Posterior cingulate gyrus (tissue), 11 donors: Measurements from ENCODE around the gene ERG28.
"Not testable (repeated sequence)": the region's sequence is repeated elsewhere in the genome, so short reads cannot be mapped to it uniquely, and the experiment has no call there.

Source experiments
- DNase-seq, 10 donors: peaks; one replicate each; pipeline versions ENCODE4 v3.0.0 to v3.0.0-alpha.2; 2020 to 2021; ENCODE audit warnings: mixed read lengths in 3 of 10
- intact Hi-C: fragments of 100-400 bp; cut with DNase I; formaldehyde crosslinking; loops from one replicate; pipeline ENCODE4 v1.15.1; 2023

The ERG28 gene

DNA sequence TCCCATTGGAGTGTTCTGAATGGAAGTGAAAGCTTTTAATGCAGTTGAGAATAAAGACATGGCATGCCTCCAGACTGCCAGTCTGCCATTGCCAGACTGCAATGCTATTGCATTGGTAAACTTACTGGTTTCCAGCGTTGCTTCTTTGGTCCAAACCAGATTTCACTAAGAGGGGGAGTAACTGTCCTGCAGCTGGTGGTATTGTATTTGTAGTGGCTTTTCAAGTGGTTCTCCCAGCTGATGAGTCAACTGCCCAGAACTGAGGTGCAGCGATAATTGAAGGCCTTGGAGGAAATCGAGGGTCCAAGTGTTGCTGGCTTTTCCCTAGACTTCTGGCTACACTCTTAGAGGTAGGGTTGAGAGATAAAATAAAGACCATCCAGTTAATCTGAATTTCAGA lies 31.9 kb downstream of the ERG28 start:
- DNase-seq, result no peak
- intact Hi-C loops, result no loop called here

DNA sequence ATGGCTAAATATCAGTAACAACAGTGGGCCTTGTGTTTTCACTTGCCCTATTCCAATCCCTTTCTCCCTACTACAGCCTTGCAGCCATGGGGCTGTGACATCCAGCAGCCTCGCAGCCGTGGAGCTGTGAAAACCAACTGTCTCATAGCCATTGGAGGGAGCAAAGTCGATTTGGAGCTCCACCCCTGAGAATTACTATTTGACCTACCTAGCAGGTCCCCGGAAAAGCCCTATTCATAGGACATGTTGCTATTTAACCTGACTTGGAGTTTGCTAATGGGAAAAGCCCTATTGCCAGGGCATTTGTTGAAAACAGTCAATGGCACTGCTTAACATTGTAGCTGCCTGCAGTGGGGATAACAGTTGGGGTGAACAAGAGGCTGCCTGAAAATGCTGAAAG lies 33.3 kb downstream of the ERG28 start:
- no peak for DNase-seq
- intact Hi-C loops, result no loop called here

DNA sequence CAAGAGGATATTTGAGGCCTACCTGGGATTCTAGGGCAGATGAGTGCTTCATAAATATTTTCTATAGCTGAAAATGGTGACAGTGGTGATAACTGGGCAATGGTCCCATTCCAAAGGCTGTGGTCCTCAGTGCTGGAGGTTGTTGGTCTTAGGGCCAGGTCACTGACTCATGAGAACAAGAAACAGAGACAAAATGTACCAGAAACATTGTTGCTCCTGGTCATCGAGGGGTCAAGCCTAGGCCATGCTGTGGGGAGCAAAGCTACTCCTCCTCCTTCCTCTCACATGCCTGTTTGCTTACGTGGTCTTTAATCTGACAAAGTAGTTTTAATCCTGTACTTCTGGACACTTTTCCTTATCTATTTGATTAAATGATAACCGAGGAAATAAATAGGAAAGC lies 33.8 kb downstream of the ERG28 start:
- no peak for DNase-seq
- intact Hi-C loops, result no loop called here

DNA sequence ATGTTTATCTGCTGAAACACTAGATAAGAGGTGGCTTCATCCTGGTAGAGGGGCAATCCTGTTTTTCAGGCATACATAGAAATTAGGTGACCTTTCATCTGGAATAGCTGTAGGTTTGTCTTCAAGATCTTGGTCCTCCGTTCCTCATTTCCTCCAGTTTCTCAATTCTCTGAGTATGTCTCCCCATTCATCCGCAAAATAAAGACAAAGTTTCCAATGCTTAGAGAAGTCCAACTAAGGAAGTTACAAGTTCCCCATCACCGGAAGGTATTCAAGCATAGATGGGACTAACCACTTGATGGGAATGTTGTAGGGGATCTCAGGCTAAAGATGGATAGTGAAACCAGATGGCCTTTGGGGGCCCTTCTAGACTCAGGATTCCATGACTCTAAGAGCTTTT lies 34.3 kb downstream of the ERG28 start:
- intact Hi-C loops, result no loop called here
- DNase-seq, result no peak

DNA sequence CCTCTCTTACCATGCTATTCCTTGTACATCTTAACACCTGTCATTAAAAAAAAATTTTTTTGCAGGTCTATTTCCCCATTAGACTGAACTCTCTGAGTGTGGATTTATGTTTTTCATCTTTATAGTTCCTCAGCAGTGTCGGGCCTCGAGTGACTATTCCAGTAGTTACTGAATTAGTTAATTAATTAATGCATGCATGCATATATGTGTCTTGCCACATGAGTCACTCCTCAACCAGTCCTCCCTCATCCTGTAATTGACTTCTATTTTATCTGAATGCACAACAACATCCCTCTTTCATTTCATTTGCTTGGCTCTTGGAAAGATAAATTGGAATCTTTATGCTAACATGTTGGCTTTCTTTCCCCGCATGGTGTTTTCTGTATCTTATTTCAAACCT lies 35.6 kb downstream of the ERG28 start:
- DNase-seq, result no peak
- intact Hi-C loops, result no loop called here

DNA sequence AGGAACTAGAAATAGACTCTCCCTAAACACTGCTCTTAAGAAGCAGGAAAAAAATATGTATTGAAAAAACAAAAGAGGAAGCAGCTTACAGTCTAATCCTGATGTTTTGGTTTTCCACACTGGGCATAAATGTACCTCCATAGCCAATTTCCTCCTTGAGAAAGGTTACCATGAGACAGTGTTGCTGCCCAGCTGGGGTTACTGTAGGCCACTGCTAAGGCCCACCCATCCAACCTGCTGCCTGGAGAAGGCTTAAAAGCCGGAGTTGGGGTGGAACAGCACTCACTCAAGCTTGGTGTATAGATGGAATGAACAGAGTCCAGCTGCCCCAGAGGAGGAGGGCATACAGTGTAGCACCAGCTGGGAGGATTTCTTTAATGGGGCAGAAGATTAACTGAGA lies 41.1 kb downstream of the ERG28 start:
- intact Hi-C loops, result no loop called here
- no peak for DNase-seq

DNA sequence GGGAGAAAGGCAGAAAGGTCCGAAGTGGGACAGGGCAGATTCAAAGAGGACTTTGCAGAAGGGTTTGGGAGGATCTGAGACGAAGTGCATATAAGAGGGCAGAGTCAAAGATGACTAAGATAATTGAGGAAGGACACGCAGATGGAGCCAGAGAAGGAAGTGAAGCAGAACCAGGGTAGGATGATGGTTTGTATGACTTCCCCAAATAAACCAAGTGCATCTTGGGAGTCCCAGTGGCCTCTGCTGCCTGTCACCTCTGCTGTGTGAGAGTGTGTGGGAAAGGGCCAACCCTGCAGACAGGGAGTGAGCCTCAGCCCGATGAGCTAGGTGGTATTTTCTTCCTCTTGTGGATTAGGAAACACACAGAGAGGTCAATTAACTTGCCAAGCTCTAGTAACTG lies 45.5 kb downstream of the ERG28 start:
- intact Hi-C loops, result no loop called here
- no peak for DNase-seq

DNA sequence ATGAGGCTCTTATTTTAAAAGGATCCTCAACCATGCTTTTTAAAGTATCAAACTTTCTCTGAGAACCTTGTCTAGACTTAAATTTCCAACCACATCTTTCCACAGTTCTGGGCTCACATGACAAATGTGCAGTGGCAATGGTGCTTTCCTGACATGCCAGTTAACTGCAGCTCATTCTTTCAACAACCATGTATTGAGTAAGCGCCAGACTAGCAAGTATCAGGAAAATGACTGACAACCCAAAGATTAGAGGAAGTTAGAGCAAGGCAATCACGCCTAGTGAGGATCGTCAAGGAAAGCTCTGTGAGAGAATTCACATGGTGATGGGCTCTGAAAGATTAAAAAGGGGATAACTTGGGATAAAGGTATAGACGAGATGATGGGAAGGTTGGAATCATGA lies 46.5 kb downstream of the ERG28 start:
- no peak for DNase-seq
- intact Hi-C loops, result no loop called here

DNA sequence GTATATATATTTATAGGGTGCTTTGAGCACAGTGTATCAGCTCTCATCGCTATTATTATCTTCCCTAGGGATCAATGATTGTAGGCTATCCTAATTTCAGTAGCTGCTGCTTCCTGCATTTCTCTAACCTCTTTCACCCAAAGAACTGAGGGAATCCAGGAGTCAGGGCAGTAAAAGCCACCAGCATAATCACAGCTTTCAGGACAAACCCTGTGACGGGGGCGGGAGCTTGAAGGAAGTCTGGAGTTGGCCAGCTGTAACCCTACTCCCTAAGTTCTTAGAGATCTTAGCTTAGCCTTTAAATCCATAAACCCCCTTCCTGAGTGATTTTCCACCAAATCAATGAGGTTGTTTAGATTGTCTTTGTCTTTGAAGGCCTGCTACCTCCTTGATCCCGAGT lies 48.5 kb downstream of the ERG28 start:
- no peak for DNase-seq

DNA sequence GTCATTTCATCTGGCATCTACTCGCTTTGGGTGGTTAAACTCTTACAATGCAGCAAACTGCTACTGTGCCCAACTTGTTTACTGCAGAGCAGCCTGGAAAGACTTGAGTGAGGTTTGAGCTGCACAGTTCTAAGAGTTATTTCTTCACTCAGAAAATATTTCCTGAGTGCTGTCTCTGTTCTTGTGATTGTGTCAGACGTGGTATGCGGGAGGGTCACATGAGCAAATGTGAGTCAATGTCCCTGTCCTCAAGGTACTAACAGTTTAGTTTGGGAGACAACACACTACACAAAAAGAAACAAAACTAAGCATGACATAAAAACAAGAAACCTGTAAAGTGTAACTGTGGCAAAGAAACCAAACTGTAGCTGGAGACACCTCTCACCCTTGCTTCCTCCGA lies 49.8 kb downstream of the ERG28 start:
- DNase-seq, result no peak
- intact Hi-C loops, result no loop called here

More for the DNA sequence above, 48.5 kb downstream of the ERG28 start:
- intact Hi-C loops, result no loop called here

DNA sequence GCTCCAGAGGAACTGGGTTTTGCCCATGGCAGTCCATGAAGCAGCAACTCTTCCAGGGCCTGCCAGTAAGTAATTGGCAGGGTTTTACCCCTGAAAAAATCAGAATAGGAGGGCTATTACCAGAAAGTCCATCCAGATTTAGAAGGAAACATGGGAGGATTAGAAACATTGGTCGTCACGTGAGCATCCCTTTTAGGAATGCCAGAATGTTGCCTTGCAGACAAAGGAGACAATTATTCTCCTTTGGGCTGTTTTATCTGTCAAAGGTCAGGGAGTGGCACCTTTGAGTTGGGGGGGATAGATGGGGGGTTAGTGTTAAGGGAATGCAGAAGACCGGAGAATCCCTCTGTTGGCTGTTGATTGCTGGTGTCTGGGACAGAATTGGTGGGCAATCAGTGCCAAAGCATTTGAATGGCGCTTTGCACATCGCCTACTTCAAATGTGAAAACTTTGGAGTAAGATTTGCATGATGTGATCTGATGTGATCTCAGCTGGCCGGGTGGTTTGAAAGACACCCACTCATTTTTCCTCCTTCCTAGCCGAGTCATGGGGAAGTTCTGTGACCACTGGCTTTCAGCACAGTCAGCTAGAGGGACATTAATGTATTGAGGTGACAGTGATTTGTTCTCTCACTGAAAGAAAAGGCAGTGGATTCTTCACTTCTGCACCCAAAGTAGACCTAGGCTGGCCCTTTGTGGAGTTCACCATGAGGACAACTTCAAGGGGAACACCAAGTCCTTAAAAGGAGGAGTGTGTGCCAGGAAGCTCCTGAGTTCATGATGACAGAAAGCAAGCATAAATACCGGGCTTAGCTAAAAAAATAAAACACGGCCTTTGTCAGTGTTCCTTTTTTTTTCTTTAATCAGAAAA lies 50.8 kb downstream of the ERG28 start:
- DNase-seq, result no peak
- intact Hi-C loops, result no loop called here

DNA sequence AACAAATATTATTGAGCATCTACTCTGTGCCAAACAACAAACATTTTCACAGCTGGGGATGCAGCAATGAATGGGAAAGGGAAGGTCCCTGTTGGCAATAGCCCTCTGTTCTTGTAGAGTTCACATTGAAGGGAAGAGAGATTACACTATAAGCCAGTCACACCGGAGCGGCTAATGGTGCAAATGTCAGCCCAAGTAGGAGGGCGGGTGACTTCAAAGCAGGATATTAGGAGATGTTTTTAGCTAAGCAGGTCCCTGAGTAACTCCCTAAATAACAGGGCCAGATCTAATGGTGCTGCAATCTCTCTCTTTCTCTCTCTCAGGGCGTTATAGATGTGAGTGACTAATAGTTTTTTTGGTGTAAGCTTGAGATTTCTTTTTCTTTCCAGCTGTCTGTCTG lies 51.6 kb downstream of the ERG28 start:
- intact Hi-C loops, result no loop called here
- no peak for DNase-seq

DNA sequence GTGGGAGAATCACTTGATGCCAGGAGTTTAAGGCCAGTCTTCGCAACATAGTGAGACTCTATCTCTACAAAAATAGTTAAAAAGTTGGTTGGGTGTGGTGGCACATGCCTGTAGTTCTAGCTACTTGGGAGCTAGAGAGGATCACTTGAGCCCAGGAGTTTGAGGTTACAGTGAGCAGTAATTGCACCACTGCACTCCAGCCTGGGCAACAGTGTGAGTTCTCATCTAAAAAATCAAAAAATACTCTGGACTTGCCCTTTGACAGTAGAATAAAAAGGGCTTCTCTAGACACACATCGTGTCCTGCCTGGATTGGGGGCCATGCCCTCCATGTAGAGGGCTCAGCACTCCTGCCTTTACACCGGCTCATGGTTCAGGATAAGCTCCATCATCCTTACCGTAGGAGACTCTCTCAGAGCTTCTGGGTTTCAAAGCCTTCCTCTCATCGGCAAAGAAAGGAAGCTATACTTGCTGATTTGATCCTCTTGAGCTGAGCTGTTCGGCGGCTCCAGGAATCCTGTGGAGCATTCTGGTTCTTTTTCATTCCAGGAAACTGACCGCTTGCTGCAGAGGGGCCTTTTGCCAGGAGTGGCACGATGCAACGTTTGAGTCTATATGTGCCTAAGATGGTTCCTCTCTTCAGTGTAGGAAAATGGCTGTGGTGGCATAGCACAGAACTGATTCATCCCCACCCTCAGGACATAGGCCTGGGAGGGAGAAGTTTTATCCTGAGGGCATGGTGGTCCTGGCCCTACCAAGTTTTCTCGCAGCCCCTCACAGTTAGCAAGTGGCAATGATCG lies 52.6 kb downstream of the ERG28 start:
- intact Hi-C loops, result no loop called here
- DNase-seq, result no peak

DNA sequence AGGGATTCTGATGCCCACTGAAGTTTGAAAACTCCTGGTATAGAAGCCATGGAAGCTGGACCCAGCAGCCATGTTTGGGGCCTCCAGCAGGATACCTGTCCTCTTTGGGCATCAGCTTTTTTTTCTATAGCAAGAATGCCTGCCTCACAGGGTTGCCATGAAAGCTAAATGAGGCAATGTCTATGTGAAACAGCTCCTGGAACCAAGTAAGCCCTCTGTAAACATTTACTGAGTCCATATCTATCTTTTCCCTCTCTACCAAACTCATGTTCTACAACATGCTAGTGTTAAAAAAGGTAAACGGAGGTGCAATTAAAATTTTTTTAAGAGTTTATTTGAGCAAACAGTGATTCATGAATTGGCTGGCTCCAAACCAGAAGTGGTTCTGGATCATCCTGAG lies 53.6 kb downstream of the ERG28 start:
- DNase-seq, result no peak
- intact Hi-C loops, result no loop called here

DNA sequence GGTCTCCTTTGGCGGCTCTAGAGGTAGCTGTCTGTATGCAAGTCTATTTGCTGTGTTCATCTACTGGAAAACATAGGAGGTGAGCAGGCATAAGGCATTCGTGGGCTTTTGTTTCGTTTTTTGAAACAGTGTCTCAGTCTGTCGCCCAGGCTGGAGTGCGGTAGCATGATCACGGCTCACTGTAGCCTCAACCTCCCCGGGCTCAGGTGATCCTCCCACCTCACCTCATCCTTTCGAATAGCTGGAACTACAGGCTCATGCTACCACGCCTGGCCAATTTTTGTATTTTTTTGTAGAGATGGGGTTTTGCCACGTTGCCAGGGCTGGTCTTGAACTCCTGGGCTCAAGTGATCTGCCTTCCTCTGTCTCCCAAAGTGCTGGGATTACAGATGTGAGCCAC lies 54.8 kb downstream of the ERG28 start:
- no peak for DNase-seq
- intact Hi-C loops, result no loop called here

DNA sequence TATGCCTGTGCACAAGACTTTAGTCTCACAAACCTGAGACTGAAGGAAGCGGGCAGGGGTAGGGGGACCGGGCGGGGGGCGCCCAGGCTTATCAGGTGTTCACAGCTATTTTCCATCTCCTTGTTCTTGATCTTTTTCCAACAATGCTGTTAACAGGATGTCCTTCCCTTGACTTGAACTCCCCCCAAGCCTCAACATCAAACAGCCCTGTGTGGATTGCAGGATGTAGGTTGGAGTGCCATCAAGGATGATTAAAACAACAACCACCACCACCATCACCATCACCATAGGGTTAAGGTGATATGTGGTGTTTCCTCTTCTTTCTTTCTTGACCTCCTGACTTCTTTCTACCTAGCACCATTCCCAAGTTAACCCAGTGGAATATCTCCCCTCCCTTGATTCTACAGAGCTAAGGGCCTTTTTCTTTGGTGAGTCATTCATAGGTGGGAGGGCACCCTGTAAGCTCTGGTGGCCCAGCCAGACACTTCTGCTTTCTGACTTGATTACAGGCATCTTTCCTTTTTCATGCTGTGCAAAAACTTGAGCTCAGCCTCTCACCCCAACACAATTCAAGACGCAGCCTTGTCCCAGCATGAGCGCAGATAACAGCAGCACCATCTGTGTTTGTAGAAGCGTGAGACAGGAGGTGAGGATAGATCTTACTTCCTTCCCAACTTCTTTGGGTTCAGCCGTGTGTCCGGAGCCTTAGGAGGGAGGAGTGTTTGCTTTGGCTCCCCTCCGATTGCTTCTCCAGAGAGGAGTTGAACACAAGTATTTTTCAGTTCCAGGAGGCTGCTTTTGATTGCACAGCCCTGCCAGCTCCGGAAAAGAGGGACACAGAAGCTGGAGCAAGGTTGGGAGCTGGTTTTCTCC lies 55.5 kb downstream of the ERG28 start:
- intact Hi-C loops, result no loop called here
- no peak for DNase-seq

DNA sequence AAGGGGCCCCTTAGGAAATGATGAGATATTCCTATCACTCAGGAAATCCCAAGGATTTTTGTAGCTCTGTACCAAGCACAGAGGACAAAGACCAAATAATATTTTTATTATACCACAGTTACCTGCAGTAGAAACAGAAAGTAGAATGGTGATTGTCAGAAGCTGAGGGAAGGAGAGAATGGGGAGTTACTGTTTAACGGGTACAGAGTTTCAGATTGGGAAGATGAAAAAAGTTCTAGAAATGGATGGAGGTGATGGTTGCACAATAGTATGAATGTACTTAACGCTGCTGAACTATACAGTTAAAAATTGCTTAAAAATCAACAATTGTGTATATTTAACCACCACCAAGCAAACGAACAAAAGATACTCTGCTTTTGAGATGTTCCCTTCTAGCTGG lies 58.2 kb downstream of the ERG28 start:
- intact Hi-C loops, result no loop called here
- DNase-seq, result no peak

DNA sequence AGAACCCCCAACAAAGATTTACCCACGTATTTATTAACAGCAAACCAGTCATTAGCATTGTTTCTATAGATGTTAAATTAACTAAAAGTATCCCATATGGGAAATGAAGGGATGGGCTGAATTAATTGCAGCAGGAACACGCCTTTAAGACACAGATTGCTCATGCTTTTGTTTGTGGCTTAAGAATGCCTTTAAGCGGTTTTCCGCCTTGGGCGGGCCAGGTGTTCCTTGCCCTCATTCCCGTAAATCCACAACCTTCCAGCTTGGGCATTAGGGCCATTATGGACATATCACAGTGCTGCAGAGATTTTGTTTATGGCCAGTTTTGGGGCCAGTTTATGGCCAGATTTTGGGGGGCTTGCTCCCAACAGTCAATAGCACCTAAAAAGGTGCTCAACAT lies 59.6 kb downstream of the ERG28 start:
- DNase-seq, intact Hi-C loops: not testable (repeated sequence)

DNA sequence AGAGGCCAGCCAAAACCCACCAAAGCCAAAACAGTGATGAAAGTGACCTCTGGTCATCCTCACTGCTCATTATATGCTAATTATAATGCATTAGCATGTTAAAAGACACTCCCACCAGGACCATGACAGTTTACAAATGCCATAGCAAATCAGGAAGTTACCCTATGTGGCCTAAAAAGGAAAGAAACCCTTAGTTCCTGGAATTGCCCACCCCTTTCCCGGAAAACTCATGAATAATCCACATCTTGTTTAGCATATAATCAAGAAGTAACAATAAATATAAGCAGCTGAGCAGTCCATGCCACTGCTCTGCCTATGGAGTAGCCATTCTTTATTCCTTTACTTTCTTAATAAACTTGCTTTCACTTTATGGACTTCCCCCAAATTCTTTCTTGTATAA lies 60.6 kb downstream of the ERG28 start:
- DNase-seq, intact Hi-C loops: not testable (repeated sequence)
